HPDE6-E6E7 (cell line): ENCODE results near the gene IPCEF1.

Source experiments
- DNase-seq: peaks from one replicate; pipeline ENCODE4 v3.0.0; 2011; ENCODE audit warnings: missing footprints; ENCODE audit errors: extremely low spot score

The IPCEF1 gene

GRCh38 chr6:154292855-154293519 is 63.6 kb downstream of the IPCEF1 start:
- peak; percentile 45 for DNase-seq

GRCh38 chr6:154292066-154292465 is 64.5 kb downstream of the IPCEF1 start:
- DNase-seq, result no peak

GRCh38 chr6:154289818-154290508 is 66.6 kb downstream of the IPCEF1 start:
- DNase-seq, result no peak

GRCh38 chr6:154285826-154286225 is 70.8 kb downstream of the IPCEF1 start:
- no peak for DNase-seq

- DNase-seq, result no peak
Observed at GRCh38 chr6:154284313-154284853, 72.2 kb downstream of the IPCEF1 start.

GRCh38 chr6:154280521-154280920 is 76.1 kb downstream of the IPCEF1 start:
- DNase-seq, result no peak

GRCh38 chr6:154277629-154278017 is 79.0 kb downstream of the IPCEF1 start:
- DNase-seq, result no peak

GRCh38 chr6:154276810-154277628 is 79.6 kb downstream of the IPCEF1 start:
- DNase-seq, result no peak

- DNase-seq, result no peak
Observed at GRCh38 chr6:154274168-154274567, 82.4 kb downstream of the IPCEF1 start.

GRCh38 chr6:154268486-154268885 is 88.1 kb downstream of the IPCEF1 start:
- DNase-seq, result no peak

- no peak for DNase-seq
Observed at GRCh38 chr6:154267508-154268106, 89.0 kb downstream of the IPCEF1 start.

- DNase-seq, result no peak
Observed at GRCh38 chr6:154266560-154267099, 90.0 kb downstream of the IPCEF1 start.

- no peak for DNase-seq
Observed at GRCh38 chr6:154261688-154262397, 94.8 kb downstream of the IPCEF1 start.

GRCh38 chr6:154258064-154258757 is 98.4 kb downstream of the IPCEF1 start:
- DNase-seq, result no peak

- no peak for DNase-seq
Observed at GRCh38 chr6:154257067-154257466, 99.5 kb downstream of the IPCEF1 start.

- no peak for DNase-seq
Observed at GRCh38 chr6:154252678-154253077, 103.9 kb downstream of the IPCEF1 start.

GRCh38 chr6:154251116-154251515 is 105.5 kb downstream of the IPCEF1 start:
- no peak for DNase-seq

- DNase-seq, result no peak
Observed at GRCh38 chr6:154249499-154250298, 106.9 kb downstream of the IPCEF1 start.

- DNase-seq, result no peak
Observed at GRCh38 chr6:154247119-154247861, 109.3 kb downstream of the IPCEF1 start.
